NT2/D1 (cell line): ENCODE data around the gene TACC3.

Experiments used
- SUZ12 ChIP-seq: IDR thresholded peaks from 2 replicates; pipeline ENCODE4 v1.6.1; 2011; ENCODE audit not compliant: insufficient read length, insufficient read depth; ENCODE audit errors: extremely low read depth
- YY1 ChIP-seq: IDR thresholded peaks from 2 replicates; pipeline ENCODE4 v1.6.1; 2011; ENCODE audit not compliant: insufficient read length, insufficient read depth
- ZNF274 ChIP-seq: IDR thresholded peaks from 2 replicates; pipeline ENCODE4 v1.6.1; 2011; ENCODE audit warnings: mild to moderate bottlenecking, low read depth, low read length

DNA sequence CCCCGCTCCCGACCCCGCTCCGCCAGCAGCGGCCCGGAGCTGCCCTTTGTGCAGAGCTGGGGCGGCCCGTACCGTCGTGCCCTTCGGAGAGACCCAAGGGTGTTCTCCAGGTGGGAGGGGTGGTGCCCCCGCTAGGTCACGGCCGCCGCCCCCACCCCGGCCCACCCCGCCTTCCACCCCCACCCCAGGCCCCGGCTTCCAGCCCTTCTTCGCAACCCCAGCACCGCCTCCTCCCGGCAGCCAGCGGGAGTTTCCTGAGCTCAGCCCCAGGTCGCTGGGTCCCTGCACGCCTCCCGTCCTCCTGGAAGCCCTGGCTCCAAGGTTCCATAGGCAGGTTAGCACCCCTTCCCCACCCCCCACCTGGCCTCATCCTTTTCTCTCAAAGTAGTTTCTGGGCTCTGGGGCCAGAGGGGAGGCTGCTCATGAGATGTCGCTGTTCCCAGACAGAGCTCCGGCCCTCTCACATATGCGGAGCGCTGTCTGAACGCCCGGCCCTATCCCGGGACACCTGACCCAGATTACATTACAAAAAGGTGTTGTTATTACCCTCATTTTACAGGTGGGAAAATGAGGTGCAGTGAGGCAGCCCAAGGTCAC is 46.5 kb downstream of the TACC3 start:
- TF ChIP-seq YY1 (no peak), ZNF274 (no peak), SUZ12 (no peak)
